K562 (cell line): ENCODE data around the gene PXDC1. TPM values are rescaled to one million over a fixed set of nuclear protein-coding genes. Genes with fewer than 3 reads are reported as not detected.

Experiments used
- ATAC-seq: fragments of 200-7000 bp; cut with Tn5 transposase; 3 replicates; pipeline ENCODE4 v1.9.1; 2020; ENCODE audit warnings: moderate library complexity
- BruUV-seq: library from RNA; stranded (reverse); fragments of 400-500 nt; replicated peaks from 2 replicates; lab custom pipeline; 2021; lab: Mats Ljungman, UMichigan
- CTCF ChIA-PET: fragments of 300-600 bp; formaldehyde crosslinking; extraction: SDS; loops from one replicate; lab custom pipeline; 2021; ENCODE audit warnings: low intra/inter-chr PET ratio; lab: Yijun Ruan, JAX
- POLR2A ChIA-PET: fragments of 300-600, 350-650 bp; sonication (Branson Sonifier 250); formaldehyde crosslinking; extraction: SDS; loops from one replicate; lab custom pipeline; 2021; ENCODE audit warnings: antibody characterized with exemption, inconsistent platforms; lab: Yijun Ruan, JAX
- DNase-seq, 4 experiments: peaks; one replicate each; pipeline versions ENCODE4 v3.0.0 to v3.0.0-alpha.2; 2011 to 2018; ENCODE audit warnings: low spot score in 3 of 4, mixed read lengths in 3 of 4; ENCODE audit errors: extremely low read depth in 1 of 4
- FAIRE-seq: peaks from 2 replicates; lab custom pipeline; 2011; peaks lifted over from hg19 to GRCh38; lab: Jason Lieb, UNC
- H2AFZ ChIP-seq: 2 replicates; pipeline ENCODE4 v1.6.0; 2011; ENCODE audit warnings: low read depth, low read length, control low read depth, inconsistent platforms
- H3K27ac ChIP-seq: fragments of 200-600 bp; 3 replicates; pipeline ENCODE4 v1.8.0; 2011; ENCODE audit warnings: low read depth, mild to moderate bottlenecking, control low read depth, inconsistent platforms, low read length, moderate library complexity, mixed read lengths; ENCODE audit errors: extremely low read depth
- H3K27me3 ChIP-seq, 2 experiments: fragments of 300-600 bp in 1 of 2; 2 replicates in 1 of 2; 3 replicates in 1 of 2; pipeline versions ENCODE4 v1.6.0 to v1.8.0; 2011; ENCODE audit warnings: inconsistent platforms in 2 of 2, low read length in 2 of 2, mild to moderate bottlenecking in 1 of 2, mixed read lengths in 1 of 2, moderate library complexity in 1 of 2; ENCODE audit not compliant: control insufficient read depth in 2 of 2, insufficient read depth in 2 of 2
- H3K36me3 ChIP-seq: fragments of 300-600 bp; 3 replicates; pipeline ENCODE4 v1.8.0; 2011; ENCODE audit warnings: mild to moderate bottlenecking, low read length, inconsistent platforms; ENCODE audit not compliant: control insufficient read depth, insufficient read depth
- H3K4me1 ChIP-seq, 2 experiments: fragments of 200-600 bp in 1 of 2; replicated peaks in 1 of 2; 2 replicates in 1 of 2; 3 replicates in 1 of 2; pipeline versions ENCODE4 v1.5.1 to v1.8.0; 2011; ENCODE audit warnings: inconsistent platforms in 2 of 2, low read length in 2 of 2, mild to moderate bottlenecking in 1 of 2, mixed read lengths in 1 of 2, moderate library complexity in 1 of 2; ENCODE audit not compliant: control insufficient read depth in 2 of 2, insufficient read depth in 2 of 2
- H3K4me2 ChIP-seq: 2 replicates; pipeline ENCODE4 v1.6.1; 2011; ENCODE audit warnings: low read length, control low read depth, inconsistent platforms, mixed read lengths; ENCODE audit not compliant: insufficient read depth
- H3K4me3 ChIP-seq: fragments of 200-600 bp; sonication (generic), shearing (Covaris generic); 2 replicates; pipeline ENCODE4 v1.5.1; 2016; ENCODE audit warnings: control low read depth, inconsistent platforms
- H3K79me2 ChIP-seq: fragments of 200-600 bp; 3 replicates; pipeline ENCODE4 v1.8.0; 2011; ENCODE audit warnings: low read length, inconsistent platforms; ENCODE audit not compliant: control insufficient read depth, insufficient read depth
- H3K9ac ChIP-seq, 2 experiments: 2 replicates each; pipeline versions ENCODE4 v1.6.0 to v1.6.1; 2011; ENCODE audit warnings: low read depth in 2 of 2, low read length in 2 of 2, control low read depth in 1 of 2, inconsistent platforms in 1 of 2, mild to moderate bottlenecking in 1 of 2, mixed read lengths in 1 of 2; ENCODE audit not compliant: insufficient read depth in 1 of 2
- H3K9me1 ChIP-seq: one replicate; pipeline ENCODE4 v1.6.0; 2011; ENCODE audit warnings: inconsistent platforms, mild to moderate bottlenecking, low read length, moderate library complexity; ENCODE audit not compliant: control insufficient read depth, insufficient read depth
- H3K9me3 ChIP-seq: replicated peaks from 2 replicates; pipeline ENCODE4 v1.5.1; 2011; ENCODE audit warnings: low read depth, low read length, inconsistent platforms; ENCODE audit not compliant: control insufficient read depth, insufficient read depth
- H4K20me1 ChIP-seq: replicated peaks from 2 replicates; pipeline ENCODE4 v1.6.1; 2011; ENCODE audit warnings: low read length, inconsistent platforms, mixed read lengths; ENCODE audit not compliant: control insufficient read depth, insufficient read depth
- CBX5 ChIP-seq: IDR thresholded peaks from 2 replicates; pipeline ENCODE4 v1.6.1; 2014; ENCODE audit warnings: low read depth, borderline replicate concordance
- NFIC ChIP-seq: fragments of 450-650 bp; IDR thresholded peaks from 2 replicates; pipeline ENCODE4 v1.6.1; 2017; ENCODE audit warnings: mild to moderate bottlenecking, inconsistent platforms
- WGBS: fragments of 100-300 bp; shearing (Covaris generic); methylation state at CpG from one replicate; pipeline ENCODE4 v1.1.6; 2016; ENCODE audit warnings: low coverage, mixed read lengths; ENCODE audit not compliant: insufficient coverage; ENCODE audit errors: missing lambda C conversion rate; 5-methylcytosine and 5-hydroxymethylcytosine counted together
- in situ Hi-C: fragments of 300-500 bp; cut with MboI; formaldehyde crosslinking; loops from 4 replicates; pipeline ENCODE4 v1.15.0; 2018; ENCODE audit warnings: inconsistent platforms, mixed read lengths
- intact Hi-C: fragments of 100-400 bp; cut with micrococcal nuclease; formaldehyde crosslinking; loops from 2 replicates; pipeline ENCODE4 v1.14.2; 2022
- polyA plus RNA-seq, 8 experiments: library from polyadenylated mRNA; depleted of rRNA in 4 of 8; stranded (reverse) in 5 of 8; unstranded in 3 of 8; fragments of >200 nt; fragmentation: Nextera tagmentation in 2 of 8; fragmentation: Illumina TruSeq in 1 of 8; extraction: Ambion mirVana in 2 of 8; extraction: Trizol in 1 of 8; gene quantifications; 2 replicates each; pipeline versions ENCODE4 v1.2.1 to v1.2.3, GENCODE V29; 2011 to 2014; ENCODE audit warnings: inconsistent platforms in 1 of 8, missing spikeins in 1 of 8
- total RNA-seq, 7 experiments: library from RNA; depleted of rRNA in 6 of 7; stranded (reverse); fragments of >200 nt in 6 of 7; fragmentation: Illumina TruSeq in 2 of 7; extraction: Trizol in 2 of 7; gene quantifications; 2 replicates each; pipeline versions ENCODE4 v1.2.1 to v1.2.3, GENCODE V29; 2011 to 2021; ENCODE audit warnings: low replicate concordance in 1 of 7

The PXDC1 gene
- total and polyA plus RNA-seq, 9 of the 15 experiments (the other 6 are each of a cell fraction or from before 2014, with no cell fraction given) = 0.09 to 0.33 (median 0.16) TPM; not detected in 5

DNA sequence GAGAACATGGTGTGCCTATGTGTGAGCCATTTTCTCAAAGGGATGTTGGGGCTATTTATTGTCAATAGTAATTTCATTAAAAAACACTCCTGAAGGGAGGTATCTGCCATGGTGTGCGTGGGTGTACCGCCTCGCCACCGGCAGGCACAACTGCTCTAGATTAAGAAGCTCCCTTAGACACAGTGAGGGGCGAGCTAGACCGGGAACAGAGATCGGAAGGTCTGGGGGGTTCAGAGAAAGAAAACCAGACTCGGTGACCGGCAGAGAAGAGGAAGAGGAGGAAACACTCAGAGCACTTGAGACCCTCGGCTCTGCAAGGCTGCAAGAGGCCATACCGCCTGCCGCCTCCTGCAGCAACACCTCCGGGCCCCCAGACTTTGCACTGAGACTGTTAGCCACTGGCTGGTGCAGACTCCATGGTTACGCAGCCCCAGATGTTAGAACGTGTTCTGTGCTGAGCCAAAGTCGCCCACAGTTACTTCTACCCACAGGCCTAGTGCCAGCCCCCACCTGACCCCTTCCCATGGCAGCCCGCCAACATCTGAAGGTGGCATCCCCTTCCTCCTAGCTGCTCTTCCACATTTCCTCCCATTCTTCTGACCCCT, 18.1 kb downstream of the PXDC1 start:
- intact Hi-C loops = loop anchor here (5.0 kb wide), 6 partner anchors 206 to 736 kb away; partner anchors contain the start of genes NQO2 and SLC22A23

More for the DNA sequence above, 18.1 kb downstream of the PXDC1 start:
- FAIRE-seq = no peak
- Histone ChIP-seq H3K4me1 (peaks cover 0 to 5% of the 10 kb centered on the region in 2 experiments; a peak in 1 of 5 replicates), H3K9me3 (no peaks in the 10 kb centered on the region), H3K4me3 (no peak overlapping the region), H3K27ac (no peak overlapping the region), H3K4me2 (no peak overlapping the region), H3K27me3 (peaks cover 50 to 83% of the 10 kb centered on the region in 2 experiments), H2AFZ (no peak overlapping the region), H3K9me1 (no peaks in the 10 kb centered on the region), H4K20me1 (peaks cover 8% of the 10 kb centered on the region), H3K9ac (no peak overlapping the region), H3K79me2 (no peaks in the 10 kb centered on the region), H3K36me3 (no peaks in the 10 kb centered on the region)
- ChIA-PET CTCF (interaction anchor here (0.5 to 3.3 kb wide), 4 partner anchors 265 to 607 kb away, joined by 4 to 53 read pairs (median 6); no protein-coding TSS in a partner anchor), POLR2A (interaction anchor here (1.2 to 1.3 kb wide), 3 partner anchors 82 to 450 kb away, joined by 3 to 4 read pairs (median 4); no protein-coding TSS in a partner anchor)
- BruUV-seq = no TSS peak
- TF ChIP-seq NFIC (0 out of 2 replicates have a peak, but pooled peaks have one; percentile 11), CBX5 (no peak)
- 4% methylated on average over 16 of the region's 17 CpGs for WGBS
- in situ Hi-C loops = loop anchor here (5.0 kb wide), 3 partner anchors 461 to 736 kb away; partner anchors contain the start of gene NQO2
- DNase-seq = no peak
- no peak for ATAC-seq
